HG02885 (cell line): ENCODE data around the gene SH3RF3.
A peak's percentile ranks its signal among the peaks of the same experiment; 100 is the strongest.

Experiments
- ATAC-seq: cut with Tn5 transposase; IDR thresholded peaks from one replicate; pipeline ENCODE4 v1.9.1; 2021; ENCODE audit warnings: mild to moderate bottlenecking; ENCODE audit not compliant: unreplicated experiment, poor library complexity

The SH3RF3 gene

DNA sequence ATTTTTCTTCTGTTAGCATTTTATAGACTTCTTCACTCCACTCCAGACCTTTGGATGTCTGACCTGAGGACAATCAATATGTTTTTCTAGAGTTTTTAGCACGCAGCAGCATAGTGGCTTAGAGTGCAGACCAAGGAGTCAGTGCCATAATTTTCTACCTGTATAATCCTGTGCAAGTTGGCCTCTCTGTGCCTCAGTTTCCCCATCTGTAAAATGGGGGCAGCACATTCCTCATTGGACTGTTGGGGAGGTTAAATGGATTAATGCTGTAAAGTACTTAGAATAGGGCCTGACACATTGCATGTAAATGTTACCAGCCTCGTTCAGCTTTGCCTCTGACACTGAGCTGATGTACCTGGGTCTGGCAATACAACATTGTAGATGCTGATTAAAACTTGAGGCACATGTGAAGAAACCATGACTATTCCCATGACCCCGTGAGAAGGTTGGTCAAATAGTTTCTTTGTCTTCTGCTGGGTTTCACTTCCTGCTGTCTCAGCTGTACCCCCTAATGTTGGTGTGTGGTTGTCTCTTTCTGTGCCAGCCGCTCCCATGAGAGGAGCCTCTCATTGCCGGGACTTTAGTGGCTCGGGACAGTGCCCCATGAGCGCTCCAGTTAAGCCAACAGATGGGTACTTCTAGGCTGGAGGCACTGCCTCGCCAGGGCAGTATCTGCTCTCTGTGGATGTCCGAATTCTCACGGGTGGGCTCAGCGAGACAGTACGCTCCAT is 125.3 kb downstream of the SH3RF3 start:
- peak; percentile 63 for ATAC-seq

- ATAC-seq = no peak
These were observed 126.6 kb downstream of the SH3RF3 start for GRCh38 chr2:109255654-109256053.

DNA sequence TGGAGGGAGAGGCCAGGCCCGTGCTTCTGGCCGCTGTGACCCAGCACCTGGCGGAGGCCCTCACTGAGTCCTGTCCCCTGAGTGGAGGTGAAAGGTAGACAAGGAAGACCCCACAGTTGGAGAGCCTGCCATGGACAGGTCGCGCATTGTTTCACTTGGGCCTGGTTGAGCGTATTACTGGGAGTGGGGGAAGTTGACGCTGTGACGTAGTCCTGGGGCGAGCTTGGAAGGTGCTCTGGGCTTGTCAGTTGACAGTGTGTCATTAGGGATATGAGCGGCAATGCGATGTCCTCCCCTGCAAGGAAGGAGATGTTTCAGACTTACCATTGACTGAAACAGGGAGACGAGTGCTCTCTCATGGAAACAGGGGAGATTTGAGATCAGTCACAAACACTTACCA is 127.1 kb downstream of the SH3RF3 start:
- ATAC-seq = no peak

DNA sequence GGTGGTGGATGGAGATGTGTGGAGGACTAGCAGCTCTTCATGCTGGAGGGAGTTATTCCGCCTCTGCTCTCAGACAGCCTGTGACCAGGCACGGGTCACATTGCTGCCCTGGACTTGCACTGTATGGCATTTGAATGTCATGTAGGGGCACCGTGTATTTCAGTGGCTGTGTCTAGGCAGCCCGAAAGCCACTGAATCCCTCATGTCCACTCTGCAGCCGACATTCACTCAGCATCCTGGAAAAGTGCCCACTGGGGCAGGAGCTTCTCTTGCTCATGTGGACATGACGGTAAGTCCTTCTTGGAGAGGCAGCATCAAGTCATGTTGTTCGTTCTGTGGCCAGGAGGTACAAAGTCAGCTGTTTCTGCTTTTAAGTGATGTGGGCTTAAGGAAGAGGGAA is 127.9 kb downstream of the SH3RF3 start:
- no peak for ATAC-seq

DNA sequence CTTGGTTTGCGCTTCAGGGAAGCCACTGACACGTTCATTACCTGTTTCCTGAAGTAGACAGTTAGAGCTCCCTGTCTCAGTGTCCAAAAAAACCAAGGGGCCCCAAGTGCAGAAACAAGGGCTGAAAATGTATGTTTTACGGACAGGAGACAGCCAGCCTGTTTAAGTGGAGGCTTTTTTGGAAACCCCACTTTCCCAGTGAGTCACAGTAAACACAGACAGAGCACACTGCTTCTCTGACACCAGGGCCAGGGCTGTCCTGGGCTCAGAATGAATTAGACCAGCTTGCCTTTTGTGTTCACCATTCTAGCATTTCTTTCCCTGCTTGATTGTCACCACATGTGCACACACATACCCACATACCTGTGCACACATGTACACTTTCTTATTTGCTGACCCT is 128.6 kb downstream of the SH3RF3 start:
- ATAC-seq = no peak

- no peak for ATAC-seq
These were observed 129.4 kb downstream of the SH3RF3 start for GRCh38 chr2:109258376-109258775.

DNA sequence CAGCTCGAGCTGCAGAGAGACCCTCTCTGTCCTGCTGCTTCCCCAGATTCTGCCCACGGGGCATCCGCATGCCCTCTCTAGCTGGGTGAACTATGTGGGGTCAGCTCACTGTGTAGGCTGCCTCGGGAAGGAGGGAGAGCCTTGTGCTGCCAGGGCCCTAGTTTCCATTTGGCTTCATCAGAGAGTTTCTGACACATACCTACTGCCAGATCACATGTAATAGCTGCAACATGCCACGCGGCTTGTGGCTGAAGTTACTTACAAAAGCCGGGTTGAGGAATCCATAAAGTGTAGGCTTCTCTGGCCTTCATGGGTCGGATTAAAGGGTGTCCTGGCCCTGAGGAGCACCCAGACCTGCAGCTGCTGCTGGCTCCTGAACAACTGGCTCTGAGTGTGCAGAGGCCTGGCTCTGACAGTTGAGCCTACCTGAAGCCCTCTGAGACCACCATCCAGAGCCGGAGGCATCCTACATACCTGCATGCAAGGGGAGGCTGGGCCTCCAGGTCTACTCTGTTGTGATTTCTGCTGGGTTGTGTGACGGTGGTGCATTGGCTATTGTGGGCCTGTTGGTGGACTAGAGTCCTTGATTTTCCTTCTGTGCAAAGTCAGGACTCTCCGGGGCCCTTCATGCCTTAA is 130.0 kb downstream of the SH3RF3 start:
- no peak for ATAC-seq

DNA sequence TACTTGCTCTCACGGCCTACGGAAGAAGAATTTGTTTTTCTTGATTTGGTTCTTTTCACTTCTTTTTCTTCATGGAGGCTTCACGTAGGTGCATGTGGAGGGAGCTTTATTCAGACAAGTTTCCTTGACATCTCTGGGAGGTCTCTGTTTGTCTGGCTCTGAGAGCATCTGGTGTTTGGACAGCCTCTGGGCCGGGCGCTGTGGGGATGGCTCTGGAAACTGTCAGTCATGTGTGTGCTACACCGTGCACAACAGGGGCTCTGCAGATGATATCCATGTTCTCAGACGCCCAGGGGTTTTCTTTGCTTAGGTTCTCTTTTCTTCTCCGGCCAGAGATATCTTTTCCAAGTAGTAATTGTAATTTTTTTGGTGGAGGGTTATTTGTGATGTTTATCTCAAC is 130.7 kb downstream of the SH3RF3 start:
- ATAC-seq = no peak

GRCh38 chr2:109260116-109260855 is 131.3 kb downstream of the SH3RF3 start:
- no peak for ATAC-seq

- no peak for ATAC-seq
These were observed 132.1 kb downstream of the SH3RF3 start for GRCh38 chr2:109260886-109261700.

DNA sequence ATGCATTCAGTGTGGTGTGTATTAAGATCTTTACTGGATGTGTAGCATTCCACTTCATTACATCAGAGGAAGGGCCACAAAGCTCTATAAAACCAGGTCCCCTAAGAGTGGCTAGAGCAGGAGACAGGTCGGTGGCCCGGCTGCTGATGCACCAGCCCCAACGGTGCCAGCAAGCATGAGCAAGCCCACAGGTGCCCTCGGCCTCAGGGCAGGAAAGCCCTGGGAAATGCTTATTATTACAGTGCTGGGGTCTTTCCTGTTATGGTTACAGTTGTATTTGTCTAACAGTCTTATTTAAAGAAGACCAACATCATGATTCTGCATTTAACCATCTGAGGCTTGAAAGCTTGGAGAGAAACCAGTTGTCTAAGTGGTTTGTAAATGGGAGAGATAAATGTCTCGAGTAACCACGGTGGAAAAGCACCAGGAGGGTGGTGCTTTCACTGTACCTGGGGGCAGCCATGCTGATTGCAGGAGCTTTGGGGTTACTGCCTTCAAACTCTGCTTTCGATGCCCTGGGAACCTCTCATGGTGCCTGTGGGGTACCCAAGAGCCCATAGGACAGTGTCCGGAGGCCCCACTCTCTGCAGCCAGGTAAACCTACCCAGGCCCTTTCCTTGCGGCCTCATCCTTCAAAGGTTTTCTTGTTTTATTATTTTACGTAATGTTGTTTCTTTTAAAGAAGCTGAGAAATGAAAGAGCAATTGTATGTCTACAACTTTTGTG is 133.1 kb downstream of the SH3RF3 start:
- no peak for ATAC-seq

GRCh38 chr2:109264595-109265328 is 135.8 kb downstream of the SH3RF3 start:
- ATAC-seq = no peak

- no peak for ATAC-seq
These were observed 136.4 kb downstream of the SH3RF3 start for GRCh38 chr2:109265369-109265768.

DNA sequence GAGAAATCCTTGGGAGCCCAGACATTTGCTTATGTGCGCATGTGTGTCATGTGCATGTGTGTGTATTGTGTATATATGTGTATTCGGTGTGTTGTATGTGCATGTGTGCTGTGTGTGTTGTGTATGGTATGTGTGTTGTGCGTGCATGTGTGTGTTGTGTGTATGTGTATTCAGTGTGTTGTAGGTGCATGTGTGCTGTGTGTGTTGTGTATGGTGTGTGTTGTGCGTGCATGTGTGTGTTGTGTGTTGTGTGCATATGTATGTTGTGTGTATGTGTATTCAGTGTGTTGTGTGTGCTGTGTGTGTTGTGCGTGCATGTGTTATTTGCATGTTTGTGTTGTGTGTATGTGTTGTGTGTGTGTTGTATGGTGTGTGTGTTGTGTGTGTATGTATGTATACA is 136.9 kb downstream of the SH3RF3 start:
- no peak for ATAC-seq

DNA sequence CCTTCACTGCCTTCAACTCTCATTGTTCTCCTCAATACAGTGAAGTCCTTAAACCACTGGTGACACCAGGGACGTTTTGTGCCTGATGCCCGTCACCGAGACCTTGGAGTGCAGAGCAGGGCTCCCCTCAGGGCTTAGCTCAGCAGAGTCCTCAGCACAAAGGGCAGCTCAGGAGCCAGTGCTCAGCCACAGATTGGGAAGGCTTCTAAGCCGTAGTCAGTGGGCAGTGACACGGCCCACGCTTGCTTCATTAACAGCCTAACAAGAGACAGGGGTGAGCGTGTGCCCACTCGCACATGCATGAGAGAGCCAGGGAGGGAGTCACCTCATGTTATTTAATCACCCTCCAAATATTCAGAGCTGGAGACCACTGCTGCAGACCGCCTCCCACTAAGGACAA is 137.5 kb downstream of the SH3RF3 start:
- ATAC-seq = no peak

- no peak for ATAC-seq
These were observed 138.2 kb downstream of the SH3RF3 start for GRCh38 chr2:109266998-109267854.

- no peak for ATAC-seq
These were observed 139.9 kb downstream of the SH3RF3 start for GRCh38 chr2:109268916-109269315.

DNA sequence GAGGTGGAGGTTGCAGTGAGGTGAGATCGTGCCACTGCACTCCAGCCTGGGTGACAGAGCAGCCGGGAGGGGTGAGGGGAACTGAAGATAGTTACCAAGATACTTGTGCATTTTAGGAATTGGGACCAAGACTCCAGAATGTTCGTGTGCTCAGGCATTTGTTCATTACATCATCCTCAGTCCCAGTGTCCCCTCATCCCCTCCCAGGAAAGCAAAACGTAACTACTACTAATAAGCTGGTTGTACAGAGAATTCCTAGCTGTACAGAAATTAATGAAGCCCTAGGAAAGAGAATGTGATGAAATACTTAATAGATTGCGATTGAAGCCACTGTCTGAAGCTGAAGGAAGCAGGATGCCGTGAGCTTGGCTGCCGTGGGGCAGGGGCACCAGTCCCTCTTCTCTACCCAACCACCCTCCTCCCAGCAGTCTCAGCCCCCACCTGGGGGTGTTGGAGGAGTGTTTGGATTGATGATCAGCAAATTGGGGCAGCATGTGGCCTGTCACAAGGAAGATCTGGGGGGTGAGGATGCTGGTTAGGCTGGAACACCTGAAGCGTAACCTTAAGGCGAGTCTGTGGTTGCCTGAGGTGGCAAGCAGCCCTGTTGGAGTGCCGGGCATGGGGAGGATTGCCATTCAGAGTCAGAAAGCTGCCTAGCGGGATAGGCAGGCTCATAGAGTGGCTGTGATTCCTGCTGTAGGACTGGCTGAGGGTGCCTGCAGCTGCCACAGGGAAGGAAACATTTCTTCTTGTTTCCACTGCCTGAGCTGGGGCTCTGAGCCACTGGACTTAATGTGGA is 140.9 kb downstream of the SH3RF3 start:
- no peak for ATAC-seq
